ENCODE measurements around the gene DEXI.
"Not testable (repeated sequence)": the region's sequence is repeated elsewhere in the genome, so short reads cannot be mapped to it uniquely, and the experiment has no call there.

DEXI gene

DNA sequence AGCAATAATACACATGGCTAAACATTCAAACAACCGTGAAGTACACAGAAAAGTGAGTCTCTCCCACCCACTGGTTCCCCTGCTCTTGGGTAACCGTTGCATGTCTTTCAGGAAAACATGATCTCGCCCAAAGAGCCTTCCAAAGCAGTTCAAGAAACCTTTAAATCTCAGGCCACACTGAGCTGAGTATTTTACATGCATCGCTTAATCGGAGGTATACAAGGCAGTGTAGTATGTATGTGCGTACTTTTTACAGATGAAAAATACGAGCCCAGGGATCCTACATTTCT lies 741 bp upstream of the DEXI start:
- no peak for DNase-seq (ENCODE audit: extremely low read depth in 1 of 2, low read depth in 1 of 2)

DNA sequence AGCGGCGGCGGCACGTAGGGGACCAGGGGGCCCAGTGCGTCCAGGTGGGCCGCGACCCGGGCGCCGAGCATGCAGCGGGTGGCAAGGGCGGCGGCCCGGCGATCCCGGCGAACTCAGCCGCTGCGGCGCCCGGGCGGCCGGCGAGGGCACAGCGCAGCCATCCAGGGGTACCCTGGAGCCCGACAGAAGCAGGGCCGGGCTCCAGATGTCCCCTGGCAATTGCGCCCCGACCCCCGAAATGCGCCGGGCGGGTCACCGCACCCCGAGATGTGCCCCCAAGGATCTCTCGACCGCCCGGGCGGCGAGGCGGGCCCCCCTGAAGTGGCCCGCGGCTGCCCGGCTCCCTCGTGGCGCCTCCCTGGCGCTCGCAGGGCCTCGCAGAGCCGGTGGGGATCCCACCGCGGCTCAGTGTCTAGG lies 325 bp downstream of the DEXI start:
- not testable (repeated sequence) for DNase-seq (ENCODE audit: extremely low read depth in 1 of 2, low read depth in 1 of 2)

DNA sequence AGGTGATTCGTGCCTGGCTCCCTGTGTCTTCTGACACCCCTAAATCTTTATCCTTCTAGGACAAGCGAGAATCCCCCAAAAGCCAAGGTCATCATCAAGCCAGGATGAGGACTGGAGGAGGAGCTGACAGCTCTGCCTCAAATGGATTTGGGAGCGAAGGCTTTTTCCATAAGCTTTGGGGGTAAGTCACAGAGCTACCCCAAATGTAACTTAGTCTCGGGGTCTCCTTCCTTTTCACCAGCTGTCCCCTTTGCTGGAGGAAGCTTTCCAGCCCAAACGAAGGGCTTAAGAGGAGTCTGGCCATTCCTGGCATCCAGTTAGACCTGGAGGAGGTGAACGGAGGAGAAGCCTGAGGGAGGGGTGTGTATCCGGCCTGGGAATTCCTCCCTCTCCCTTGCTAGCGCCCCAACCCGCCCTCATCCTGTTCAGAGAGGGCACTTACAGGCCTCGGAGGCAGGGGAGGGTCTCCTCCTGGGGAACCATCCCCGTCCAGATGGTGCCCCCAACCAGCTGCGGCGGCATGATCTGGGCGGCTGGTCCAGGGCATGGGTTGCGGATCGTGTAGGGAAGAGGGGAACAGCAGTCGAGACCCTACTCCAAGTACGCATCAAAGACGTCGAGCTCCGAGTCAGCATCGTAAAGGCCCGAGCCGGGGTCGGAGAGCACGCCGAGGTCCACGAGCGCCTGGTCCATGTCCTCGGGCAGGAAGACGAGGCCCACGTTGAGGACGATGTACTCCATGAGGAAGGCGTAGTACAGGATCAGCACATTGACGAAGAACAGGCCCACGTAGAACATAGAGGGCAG lies 938 bp downstream of the DEXI start:
- DNase-seq (ENCODE audit: extremely low read depth in 1 of 2, low read depth in 1 of 2) = no peak

DNA sequence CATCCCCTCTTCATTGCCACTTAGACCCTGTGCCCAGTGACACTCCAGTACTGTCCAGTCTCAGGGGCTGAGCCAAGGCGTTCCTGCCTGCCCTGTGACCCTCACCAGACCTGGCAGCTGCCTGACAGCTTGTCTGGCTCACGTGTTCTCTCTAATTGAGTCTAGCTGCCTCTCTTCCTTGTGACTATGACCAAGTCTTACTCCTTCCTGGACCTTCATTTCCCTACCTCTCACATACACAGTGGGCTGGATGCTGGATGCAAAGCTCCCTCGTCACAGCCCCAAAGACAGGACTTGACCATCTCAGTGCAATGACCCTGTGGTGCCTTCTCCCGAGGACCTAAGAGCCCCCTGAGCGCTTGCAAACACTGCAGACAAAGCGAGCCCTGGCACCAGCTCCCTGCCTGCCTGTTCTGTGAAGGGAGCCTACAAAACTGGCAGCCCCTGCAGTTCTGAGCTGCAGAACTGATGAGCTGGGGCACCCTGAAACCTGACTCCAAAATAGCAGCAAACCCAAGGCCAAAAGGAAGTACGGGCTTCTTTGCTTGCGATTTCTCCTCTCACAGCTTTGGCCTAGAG lies 1.7 kb downstream of the DEXI start:
- DNase-seq (ENCODE audit: extremely low read depth in 1 of 2, low read depth in 1 of 2) = no peak

DNA sequence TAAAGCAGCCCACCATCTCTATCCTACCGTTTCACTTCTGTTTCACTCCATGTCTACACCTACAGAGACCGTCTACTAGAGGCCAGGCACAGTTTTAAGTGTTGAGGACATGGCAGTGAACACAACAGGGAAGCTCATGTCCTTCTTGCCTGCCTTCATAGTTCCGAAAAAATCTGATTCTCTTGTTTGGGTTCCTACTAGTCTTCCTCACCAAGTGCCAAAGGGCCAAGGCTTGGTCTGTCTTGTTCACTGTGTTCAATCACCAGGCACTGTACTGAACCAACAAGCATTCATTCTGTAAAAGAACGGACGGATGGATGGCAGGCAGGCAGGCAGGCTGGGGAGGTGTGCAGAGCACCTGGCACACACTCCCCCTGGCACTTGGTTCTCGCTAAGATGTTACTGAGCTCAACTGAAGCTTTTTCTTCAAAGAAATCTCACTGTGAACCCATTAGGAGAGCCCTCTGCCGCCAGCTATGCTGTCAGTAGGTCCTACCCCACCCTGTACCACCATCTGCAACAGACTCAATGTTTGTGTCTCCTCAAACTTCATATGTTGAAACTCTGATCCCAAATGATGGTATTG lies 2.5 kb downstream of the DEXI start:
- DNase-seq (ENCODE audit: extremely low read depth in 1 of 2, low read depth in 1 of 2) = no peak

DNA sequence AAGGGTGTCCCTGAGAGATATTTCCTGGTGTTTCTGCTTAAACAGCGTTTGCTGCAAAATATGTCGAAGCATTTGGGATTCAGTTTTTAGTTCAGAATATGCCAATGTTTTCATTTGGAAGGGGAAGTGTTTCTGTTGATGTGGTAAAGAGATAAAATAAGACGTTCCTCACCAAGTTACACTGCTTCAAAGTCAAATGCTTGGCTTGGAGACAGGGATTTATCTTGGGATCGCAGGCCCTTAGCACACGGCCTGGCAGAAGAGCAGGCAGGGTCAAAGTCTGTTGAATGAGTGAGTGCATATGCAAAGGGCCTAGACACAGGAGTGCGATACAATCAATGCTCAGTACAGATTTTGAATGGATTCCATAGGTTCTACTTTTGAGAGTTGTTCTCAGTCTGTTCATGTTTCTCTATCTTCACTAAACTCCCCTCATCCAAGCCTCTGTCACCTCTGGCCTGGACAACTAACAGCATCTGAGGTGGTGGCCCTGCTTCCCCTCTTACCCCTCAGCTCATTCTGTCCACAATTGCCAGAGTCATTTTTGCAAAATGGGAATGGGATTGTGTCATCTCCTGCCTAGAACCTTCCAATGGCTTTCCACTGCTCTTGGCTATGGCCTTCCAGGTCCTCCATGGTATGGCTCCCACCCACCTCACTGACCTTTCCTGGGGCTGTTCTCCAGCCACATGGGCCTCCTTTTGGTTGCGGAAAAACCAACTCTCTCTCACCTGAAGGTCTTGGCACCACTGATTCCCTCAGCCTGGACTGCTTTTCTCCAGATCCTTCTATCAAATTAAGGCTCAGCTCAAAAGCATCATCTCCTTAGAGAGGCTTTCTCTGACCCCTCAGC lies 3.2 kb downstream of the DEXI start:
- no peak for DNase-seq (ENCODE audit: extremely low read depth in 1 of 2, low read depth in 1 of 2)

DNA sequence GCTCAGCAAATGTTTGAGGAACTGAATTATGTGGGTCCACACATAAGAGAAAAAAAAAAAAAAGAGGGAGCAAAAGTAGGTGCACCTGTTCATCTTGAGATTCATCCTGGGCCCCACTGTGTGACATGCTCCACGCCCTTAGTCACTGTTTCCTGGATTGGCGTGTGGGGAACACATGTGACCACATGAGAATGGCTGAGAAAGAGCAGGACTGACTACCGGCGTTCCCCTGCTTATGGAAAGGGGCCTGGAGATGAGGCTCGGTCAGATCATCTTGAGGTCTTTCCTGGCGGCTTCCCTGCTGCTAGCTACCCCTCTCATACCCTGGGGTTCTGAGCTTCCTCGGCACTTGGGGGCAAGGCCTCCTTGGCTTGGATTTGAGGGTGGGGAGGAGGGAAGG lies 3.9 kb downstream of the DEXI start:
- no peak for DNase-seq (ENCODE audit: extremely low read depth in 1 of 2, low read depth in 1 of 2)

DNA sequence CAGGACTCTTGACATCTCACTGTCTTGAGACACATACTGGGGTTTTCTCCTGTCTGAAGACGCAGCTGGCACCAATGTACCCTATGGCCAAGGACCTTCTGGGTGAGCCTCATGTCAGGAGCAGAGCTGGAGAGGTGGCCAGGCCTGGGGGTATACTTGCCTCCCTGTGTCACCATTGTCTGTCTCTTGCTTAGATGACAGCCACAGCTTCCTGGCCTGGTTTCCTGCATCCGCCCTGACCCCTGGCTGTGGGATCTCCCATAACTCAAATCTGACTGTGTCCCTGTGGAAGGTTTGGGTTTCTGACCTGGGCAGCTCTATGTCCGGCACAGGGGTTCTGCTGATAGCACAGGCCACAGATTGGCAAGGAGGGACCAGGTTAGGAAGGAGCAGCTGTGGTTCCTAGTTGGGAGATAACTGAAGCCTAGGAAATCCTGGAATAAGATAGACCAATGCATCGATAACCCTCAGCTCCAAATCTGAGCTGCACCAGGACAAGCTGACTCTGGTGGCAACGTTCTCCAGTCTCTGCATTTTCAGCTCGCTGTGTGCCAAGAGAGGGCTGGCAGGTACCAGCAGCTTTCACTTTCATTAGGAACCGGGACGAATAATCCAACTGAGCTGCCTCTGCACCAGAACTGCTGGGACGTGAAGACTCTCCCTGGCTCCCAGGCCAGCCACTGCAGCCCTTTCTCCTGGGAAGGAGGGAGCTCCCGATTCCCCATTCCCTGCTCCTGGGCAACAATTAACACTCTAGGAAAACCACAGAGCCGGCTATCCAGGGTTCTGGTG lies 5.0 kb downstream of the DEXI start:
- DNase-seq (ENCODE audit: extremely low read depth in 1 of 2, low read depth in 1 of 2) = no peak

DNA sequence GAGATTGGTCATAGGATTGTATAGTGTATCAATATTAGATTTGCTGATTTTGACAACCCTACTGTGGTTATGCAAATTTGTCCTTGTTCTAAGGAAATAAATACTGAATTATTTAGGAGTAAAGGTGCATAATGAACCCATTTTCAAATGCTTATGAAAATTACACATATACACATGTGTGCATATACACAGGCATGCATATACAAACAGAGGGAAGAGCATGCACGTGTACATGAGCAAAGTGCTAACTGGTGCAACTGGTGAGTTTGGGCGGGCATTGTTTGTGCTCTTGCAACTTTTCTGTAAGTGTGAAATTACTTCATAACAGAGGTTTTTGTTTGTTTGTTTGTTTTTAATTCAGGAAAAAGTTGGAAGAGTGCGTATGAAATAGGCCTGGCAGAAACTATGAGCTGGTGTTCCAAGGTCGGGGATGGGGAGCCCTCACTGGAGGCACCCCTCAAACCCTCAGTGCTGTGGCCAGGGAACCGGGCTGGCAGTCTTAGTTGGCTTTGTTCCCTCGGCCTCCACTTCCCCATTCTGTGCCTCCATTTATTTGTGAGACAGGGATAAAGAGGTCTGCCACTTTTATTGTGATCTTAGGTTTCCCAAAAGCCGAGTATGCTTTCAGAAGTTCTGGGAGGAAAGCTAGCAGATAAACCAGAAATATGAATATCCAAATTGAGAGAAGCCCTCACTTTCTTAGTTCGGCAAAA lies 5.8 kb downstream of the DEXI start:
- DNase-seq (ENCODE audit: extremely low read depth in 1 of 2, low read depth in 1 of 2) = no peak

DNA sequence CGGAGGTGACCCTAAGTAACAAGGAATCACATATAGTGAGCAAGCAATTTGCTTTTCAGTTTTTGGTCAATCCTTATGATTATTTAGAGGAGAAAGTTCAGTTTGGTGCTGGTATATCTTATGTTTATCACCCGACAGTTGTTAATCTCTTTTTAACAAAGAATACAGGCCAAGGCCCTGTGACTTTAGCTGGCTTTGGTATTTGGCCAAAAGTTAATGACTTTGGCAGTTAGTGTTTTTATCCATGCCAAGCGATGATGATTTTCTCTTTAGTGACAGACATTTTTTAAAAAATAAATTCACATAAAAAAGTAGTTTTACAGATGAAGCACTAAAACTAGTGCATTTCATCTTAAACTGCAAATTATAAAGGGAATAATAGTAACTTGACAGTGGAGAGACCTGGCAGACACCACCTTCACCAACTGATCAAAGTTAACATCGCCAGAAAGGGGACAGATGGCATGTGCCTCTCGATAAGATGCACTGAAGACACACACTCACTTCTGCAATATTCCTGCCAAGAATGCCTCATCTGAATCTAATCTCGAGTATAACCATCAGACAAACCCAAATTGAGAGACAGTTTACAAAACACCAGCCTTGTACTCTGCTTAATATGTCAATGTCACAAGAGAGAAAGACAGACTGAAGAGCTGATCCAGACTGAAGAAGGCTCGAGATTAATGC lies 6.9 kb downstream of the DEXI start:
- DNase-seq (ENCODE audit: extremely low read depth in 1 of 2, low read depth in 1 of 2) = no peak

DNA sequence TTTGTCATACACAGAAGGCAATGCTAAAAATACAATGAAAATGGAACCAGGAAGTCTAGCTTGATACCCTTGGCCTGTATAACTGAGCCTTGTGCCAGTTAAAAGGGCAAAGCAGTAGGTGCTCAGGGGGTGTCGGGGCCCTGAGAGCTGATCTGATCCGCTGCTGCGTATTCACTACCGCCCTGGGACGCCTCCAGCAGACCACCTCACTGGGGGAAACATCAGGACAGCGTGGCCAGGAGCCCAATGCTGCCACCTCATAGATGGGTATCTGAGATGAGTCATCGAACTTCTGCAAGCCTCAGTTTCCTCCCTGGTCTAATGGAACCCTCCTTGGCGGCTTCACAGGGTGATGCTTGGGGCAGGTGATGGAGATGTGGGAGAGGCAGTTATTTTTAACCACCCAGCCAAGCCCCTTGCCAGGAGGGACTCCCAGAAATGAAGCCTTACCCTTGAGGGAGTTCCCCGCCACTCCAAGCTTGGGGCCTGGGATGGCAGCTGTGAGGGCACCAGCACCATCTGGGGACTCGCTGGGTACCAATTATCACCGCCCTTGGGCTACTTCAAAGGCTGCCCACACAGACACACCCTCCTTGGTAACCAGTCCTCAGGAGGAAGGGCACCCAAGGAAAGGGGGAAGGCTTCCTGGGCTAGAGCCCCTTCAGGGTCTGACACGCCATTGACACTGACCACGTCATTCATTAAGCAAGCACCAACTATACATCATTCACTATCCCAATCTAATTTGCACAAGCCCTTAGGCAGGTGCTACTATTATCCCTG lies 7.8 kb downstream of the DEXI start:
- DNase-seq (ENCODE audit: extremely low read depth in 1 of 2, low read depth in 1 of 2) = no peak

DNA sequence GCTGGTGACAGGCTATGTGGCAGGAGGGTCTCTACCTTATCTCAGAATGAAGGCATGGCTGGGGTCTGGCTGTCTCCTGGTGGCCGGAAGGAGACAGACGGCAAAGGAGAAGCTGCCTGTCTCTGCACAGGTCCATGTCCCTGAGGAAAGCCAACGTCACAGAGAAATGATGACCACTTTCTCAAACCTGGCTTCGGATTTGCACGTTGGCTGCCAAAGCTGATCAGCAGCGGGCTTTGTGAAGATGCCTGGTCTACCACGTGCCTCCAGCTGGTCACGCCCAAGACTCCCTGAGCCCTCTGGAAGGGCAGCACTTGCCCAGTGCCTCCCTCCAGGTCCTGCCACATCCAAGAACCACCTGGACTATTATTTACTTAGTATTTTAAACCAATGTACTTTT lies 8.4 kb downstream of the DEXI start:
- DNase-seq (ENCODE audit: extremely low read depth in 1 of 2, low read depth in 1 of 2) = no peak

DNA sequence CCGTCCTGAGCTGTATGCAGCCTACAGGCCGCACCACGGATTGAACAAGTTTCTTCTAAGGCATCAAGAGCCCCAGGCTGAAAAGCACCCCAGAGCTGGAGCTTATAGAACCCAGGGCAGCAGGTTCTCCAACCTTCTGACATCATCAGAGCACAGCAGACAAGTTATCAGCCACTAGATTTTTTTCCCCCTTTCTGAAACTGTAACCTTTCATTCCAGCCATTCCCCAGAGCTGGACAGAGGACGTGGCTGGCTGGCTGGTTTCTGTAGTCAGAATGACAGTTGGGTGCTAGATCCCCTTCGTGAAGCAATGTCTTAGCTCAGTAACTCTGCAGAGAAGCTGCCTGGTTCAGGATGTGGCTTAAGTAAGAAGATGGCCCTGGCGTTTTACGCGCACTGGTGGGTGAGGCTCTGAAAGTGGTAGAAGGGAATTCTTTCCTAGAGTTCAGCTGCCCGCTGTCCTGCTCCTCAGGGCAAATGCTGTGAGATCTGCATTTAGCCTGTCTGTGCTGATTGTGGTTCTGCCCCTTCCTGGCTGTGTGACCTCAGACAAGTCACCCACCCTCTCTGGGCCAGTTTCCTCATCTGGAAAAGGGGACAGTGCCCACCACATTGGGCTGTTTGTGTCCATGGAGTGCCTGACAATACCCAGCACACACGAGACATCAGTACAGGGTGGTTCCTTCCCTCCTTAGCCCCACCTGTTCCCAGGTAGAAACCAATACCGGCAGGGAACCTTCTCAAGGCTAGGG lies 9.1 kb downstream of the DEXI start:
- DNase-seq (ENCODE audit: extremely low read depth in 1 of 2, low read depth in 1 of 2) = no peak

DNA sequence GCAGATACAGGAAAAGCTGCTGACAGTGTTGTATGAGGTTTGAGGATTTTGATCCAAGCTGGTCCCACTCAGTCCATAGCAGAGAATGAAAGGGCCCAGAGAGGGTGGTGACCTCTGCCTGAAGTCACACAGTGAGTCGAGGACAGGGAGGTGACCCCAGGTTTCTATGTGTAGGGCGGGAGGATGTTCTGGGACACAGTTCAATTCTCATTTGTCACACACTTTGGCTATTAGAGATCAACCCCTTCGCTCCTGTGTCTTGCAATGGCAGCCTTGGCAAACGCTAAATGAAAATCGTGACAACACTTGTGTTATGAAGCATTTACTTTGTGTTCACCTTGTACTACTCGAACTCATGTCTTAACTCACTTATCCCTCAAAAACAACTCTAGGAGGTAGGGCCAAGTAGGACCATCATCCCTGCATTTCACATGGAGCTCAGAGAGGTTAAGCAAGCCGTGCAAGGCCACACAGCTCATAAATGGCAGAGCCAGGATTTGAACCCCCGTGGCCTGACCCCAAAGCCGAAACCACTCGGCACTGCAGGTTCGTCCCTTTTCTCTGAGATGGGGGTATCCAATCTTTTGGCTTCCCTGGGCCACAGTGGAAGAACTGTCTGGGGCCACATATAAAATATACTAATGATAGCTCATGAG lies 10.2 kb downstream of the DEXI start:
- no peak for DNase-seq (ENCODE audit: extremely low read depth in 1 of 2, low read depth in 1 of 2)

DNA sequence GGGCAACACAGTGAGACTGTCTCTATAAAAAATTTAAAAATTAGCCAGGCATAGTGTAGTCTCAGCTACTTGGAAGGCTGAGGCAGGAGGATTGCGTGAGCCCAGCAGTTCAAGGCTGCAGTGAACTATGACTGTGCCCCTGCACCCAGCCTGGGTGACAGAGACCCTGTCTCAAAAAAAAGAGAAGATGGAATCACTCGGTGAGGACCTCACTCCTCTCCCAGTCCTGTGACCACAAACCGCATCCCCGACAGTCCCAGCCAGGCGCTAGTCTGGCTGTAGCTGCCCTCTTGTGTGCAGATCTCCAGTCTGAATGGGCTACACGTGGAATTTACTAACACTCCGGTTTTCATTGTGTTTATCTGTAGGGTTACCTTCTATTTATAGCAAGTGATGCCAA lies 11.1 kb downstream of the DEXI start:
- no peak for DNase-seq (ENCODE audit: extremely low read depth in 1 of 2, low read depth in 1 of 2)

DNA sequence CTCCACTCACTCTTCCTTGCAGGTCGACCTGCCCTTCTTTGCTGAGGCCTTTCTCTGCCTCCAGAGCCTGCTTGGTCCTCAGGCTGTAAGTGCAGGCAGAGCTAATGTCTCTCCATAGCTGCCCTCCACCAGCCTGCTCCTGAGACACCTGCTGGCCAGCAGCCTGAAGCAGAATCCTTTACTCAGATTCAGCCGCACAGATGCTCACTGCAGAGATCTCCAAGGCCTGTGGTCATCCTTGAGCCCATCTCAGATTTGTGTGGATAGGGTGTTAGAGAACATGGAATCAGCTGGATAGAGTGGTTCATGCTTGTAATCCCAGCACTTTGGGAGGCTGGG lies 11.5 kb downstream of the DEXI start:
- no peak for DNase-seq (ENCODE audit: extremely low read depth in 1 of 2, low read depth in 1 of 2)

DNA sequence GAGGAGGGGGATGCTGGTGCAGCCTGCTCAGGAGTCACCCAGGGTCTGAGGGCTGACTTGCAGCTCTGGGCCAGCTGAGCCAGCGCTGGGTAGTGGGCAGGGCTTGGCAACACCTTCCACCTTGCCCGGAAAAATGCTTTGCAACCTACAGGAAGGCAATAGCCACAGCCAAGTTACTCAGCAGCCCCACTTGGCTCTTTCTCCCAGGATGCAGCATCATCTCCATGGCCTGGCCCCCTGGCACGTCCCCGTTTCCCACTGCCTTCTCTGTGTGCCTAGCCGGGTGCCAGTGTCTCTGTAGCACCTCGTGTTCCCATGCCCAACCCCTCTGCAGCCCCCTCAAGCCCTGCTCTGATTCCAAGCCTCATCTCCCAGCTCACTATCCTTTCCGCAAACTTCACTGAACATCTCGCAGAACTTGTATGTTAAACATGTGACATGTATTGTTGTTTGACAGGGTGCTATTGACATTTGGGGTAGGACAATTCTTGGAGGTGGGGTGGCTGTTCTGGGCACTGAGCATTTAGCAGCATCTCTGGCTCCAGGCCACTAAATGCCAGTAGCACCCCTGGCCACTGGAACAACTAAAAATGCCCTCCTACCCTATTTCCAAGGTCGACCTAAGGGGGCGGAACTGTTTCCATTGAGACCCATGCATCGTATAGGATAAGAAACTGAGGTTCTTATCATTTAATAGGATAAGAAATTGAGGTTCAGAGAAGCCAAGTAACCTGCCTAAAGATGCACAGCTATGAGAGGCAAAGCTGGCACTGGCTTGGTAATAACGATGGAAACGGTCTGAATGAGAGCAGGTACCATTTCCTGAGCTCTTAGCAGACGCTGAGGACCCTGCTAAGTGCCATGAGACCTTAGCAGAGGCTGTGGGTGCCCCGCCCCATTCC lies 12.2 kb downstream of the DEXI start:
- no peak for DNase-seq (ENCODE audit: extremely low read depth in 1 of 2, low read depth in 1 of 2)

Data from stimulated activated CD8-positive, alpha-beta memory T cell treated with anti-CD3 and anti-CD28 coated beads, Interleukin-7, amount 100 ng/mL, for 48 hours (primary cell).